Middle frontal gyrus (tissue), 1 donor: Measurements from ENCODE around the gene STOML1.

Experiments used
- DNase-seq: peaks from one replicate; pipeline ENCODE4 v3.0.0-alpha.2; 2015; ENCODE audit warnings: low spot score; ENCODE audit errors: extremely low spot score

STOML1 gene

DNA sequence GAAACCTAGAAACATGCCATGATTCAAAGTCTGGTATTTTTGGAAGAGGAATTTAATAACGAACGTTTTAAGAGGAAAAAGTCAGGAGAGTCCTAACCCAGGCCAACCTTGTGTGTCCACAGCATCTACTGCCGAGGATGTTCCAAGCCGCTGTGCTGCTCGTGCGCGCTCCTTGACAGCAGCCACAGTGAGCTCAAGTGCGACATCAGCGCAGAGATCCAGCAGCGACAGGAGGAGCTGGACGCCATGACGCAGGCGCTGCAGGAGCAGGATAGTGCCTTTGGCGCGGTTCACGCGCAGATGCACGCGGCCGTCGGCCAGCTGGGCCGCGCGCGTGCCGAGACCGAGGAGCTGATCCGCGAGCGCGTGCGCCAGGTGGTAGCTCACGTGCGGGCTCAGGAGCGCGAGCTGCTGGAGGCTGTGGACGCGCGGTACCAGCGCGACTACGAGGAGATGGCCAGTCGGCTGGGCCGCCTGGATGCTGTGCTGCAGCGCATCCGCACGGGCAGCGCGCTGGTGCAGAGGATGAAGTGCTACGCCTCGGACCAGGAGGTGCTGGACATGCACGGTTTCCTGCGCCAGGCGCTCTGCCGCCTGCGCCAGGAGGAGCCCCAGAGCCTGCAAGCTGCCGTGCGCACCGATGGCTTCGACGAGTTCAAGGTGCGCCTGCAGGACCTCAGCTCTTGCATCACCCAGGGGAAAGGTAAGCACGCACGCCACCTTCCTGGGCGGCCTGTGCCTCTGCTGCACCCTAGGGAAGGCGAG, 30.8 kb upstream of the STOML1 start:
- no peak for DNase-seq

DNA sequence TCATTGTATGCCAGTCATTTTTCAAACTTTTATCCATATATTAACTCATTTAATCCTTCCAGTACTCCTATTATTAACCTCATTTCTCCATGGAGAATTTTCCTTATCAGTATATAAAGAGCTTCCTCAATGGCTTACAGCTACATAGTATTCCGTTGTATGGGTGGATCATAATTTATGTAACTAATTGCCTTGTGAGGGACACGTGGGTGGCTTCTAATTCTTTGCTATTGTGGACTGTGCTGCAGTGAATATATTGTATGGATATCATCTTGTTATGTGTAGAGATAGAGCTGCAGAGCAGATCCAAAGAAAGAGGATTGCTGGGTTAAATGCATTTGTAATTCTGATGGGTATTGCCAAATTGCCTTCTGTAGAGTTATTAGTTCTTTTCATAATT, 27.6 kb upstream of the STOML1 start:
- DNase-seq: no peak

DNA sequence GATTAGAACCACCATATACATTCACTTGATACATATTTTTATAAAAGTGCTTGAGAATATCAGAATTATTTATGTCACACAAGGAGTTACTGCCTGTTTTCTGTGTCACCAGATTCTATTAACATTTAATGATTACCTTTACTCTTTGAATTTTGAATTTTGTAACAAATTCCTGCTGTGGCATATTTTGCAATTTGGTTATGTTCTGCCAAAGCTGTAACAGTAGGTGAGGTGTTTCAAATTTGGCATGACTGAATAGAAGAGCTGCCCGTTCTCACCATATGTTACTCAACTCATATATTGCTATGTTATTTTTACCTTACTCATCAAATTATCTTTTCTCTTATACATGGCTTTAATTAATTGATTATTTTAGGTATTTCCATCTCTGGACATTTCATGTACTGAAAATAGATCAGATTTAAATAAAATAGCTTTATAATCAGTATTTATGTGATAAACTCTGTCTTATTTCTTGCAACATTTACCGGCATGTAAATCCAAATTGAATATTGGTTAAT, 21.3 kb upstream of the STOML1 start:
- no peak for DNase-seq

DNA sequence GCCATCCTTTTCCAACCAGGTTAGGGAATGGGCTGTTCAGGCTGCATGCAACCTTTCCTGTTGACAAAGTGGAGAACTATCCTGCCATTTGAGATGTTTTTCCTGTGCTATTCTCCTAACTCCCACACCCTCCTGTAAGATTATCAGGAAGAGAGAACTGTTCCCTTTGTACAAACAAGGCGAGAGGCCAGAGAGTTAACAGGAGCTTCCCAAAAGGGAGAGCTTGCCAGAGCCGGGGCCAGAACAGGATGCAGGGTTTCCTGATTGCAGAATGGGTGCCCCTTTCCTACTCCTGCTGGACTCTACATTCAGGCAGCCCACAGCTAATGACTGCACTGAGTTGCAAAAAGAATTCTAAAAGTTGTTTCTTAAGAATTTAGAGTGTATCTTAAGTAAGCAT, 19.5 kb upstream of the STOML1 start:
- DNase-seq: no peak

DNA sequence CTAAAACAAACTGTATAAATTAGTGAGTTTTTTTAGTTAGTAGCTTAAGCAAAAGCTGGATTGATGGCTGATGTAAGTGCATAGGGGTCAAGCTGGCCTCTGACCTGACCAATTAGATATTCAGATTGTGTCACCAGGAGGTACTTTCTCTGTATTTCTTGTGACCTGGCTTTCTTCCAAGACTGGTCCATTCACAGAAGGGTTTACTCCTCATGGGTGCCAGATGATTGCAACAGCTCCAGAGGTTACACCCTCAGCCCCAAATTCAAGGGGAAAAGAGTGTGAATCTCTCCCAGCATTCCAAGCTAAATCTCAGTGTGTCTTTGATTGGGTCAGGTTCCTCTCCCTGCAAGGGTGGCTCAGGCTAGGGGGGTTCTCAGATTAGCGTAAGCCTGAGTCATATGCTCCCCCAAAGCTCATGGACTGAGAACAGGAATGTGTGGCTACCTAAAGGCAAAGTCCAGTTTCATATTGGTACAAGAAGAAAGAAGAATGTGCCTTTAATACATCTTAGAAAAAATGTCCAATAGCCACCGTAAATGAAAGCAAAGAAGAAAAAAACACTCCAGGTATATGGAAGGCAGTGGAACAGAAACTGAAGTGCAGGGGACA, 18.9 kb upstream of the STOML1 start:
- DNase-seq: no peak

DNA sequence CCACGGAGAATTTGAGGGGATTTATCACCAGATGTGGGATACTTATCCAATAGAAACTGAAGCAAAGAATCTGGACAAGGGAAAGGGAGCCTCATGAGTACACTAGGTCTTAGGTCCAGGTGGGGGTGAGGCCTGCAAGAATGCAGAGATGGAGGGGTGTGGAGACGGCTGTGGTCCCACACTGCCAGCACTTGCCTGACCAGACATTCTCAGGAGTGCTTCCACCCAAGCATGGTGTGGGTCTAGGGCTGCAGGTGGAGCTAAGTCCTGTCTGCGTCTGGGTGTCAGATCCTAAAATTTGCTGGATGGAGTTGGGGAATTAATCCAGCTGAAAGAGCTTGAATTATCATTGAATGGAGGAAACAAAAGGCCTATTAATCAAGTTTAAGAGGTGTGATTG, 16.8 kb upstream of the STOML1 start:
- no peak for DNase-seq

DNA sequence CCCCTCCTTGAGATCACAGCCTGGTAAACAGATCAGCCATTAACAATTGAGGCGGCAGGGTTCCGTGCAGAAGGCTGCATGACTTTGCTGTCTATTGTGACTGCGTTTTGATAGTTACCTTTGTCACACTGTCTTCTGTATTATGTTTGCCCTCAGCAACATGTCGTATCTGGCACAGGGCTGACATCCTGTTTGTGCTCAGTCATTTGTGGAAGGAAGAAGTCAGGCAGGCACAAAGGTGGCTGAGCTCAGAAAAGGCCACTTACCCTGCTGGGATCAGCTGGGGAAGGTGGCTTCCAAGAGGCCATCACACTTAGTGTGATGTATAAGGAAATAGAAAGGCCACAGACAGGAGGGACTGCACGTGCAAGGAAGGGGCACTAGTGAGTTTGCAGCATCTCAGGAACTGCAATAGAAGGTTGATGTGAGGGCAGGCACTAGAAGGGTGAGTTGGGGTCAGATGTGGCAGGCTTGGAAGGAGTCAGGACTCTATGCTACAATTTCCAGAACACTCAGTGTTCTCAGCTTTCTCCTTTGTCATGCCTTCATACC, 15.8 kb upstream of the STOML1 start:
- DNase-seq: no peak

DNA sequence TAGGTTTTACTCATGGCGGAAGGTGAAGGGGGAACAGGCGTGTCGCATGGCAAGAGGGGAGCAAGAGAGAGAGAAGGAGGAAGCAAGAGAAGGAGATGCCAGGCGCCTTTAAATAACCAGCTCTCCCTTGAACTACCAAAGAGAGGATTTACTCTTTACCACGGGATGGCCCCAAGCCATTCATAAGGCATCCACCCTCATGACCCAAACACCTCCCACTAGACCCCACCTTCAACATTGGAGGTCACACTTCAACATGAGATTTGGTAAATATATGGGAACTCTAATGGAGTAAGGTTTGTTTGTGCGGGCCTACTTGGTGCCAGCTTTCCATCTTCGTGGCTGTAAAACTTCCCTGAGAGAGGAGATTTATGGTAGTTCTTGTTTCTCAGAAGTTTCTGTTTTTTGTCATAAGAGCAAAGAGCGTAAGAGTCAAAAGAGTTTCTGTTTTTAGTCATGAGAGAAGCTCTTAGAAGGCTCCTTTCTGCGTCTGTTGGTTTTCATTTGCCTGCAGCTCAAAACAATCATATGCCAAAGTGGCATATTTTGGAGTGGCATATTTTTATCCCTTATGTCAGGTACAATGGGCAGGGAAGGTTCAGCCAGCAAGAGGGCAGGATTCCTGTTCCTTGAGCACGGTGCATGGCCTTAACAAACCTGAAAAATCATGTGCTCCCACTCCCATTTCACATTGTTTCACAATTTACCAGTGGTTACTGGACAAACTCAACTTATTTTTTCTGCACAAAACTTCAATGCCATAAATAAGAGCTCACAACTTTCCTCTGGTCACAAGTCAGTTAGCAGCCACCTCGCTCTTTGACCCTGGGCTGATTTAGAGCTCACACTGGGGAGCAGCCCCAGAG, 14.9 kb upstream of the STOML1 start:
- DNase-seq: no peak

DNA sequence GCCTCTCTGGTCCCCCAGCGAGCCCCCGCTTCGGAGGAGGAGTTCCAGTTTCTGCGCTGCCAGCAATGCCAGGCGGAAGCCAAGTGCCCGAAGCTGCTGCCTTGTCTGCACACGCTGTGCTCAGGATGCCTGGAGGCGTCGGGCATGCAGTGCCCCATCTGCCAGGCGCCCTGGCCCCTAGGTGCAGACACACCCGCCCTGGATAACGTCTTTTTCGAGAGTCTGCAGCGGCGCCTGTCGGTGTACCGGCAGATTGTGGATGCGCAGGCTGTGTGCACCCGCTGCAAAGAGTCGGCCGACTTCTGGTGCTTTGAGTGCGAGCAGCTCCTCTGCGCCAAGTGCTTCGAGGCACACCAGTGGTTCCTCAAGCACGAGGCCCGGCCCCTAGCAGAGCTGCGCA, 5.9 kb upstream of the STOML1 start:
- no peak for DNase-seq

DNA sequence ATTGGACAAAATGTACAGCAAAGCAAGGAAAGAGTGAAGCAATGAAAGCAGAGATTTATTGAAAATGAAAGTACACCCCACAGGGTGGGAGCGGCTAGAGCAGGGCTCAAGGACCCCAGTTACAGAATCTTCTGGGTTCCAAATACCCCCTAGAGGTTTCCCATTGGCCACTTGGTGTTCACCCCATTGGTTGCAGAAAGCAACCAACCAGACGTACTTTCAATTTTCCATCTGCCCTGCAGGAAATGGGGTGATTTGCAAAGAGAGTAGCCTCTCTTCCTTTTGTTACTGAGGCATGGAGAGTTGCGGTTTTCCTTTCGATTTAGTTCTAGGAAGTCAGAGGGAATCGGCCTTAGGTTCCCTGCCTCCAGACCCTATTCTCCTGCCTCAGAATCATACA, 4.8 kb upstream of the STOML1 start:
- no peak for DNase-seq

DNA sequence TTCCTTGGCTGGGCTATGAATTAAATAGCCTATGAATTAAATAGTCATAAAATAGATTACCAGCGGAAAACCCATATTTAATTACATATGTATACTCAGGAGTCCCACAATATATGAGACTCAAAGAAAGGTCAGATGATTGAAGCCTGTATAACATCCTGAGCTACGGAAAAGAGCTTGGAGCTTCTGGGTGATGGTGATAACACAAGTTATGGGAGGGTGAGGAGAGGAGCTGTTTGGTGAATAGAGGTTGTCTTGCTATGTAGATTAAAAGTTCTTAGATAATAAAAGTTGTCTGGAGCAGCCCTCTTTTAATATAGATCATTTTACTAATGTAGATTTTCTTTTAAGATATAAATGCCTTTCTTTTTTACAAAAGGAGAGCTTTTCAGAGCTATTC, 4.2 kb upstream of the STOML1 start:
- DNase-seq: no peak

DNA sequence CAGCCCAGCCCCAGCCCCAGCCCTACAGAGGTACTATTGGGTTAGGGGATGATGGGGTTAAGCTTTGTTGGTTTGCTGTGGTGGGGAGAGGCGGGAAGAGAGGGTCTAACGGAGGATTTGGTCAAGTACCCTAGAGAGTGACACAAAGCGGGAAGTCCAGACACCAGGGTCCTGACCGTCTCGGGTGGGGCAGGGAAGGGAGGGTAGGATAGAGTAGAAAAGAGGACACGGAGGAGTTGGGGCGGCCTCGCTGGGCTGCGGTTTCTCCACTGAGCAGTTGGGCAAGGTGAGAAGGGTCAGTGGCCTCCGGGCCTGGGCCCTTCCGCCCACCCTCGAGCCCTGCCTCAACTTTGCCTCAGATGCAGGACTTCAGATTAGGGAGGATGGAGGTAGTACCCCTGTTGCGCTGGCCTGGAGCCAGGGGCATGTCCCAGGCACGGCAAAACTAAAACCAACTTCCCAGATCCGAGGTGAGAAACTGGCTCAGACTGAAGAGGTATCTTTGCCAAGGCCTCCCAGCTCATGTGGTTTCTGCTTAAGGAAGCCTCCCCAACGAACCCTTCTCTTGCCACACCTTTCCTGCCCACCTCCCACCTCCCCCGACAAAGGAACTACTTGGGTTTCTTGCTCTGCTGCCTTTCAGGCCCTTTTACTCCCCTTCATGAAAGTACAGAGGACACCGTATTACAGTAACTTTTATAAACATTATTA, 3.0 kb upstream of the STOML1 start:
- no peak for DNase-seq

DNA sequence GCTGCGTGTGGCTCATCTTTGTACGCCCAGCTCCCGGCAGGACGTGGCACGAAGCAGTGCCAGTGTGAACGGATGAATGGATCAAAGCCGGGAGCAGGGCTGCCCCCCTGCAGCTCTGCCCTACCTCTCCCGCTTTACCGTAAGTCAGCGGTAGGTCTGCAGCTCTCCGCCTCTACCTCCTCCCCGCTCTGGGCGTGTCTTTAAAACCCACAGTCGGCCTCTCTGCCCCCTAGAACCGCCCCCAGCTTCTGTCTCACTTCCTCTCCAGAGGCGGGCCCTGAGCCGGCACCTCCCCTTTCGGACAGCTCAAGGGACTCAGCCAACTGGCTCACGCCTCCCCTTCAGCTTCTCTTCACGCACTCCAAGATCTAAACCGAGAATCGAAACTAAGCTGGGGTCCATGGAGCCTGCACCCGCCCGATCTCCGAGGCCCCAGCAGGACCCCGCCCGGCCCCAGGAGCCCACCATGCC, 2.4 kb upstream of the STOML1 start, which contains the start of gene PML:
TSS of gene PML (plus strand) at position 304 of the 471 bp plus-strand sequence. CDS start at position 401, 97 bp downstream.
- peak; percentile 88 for DNase-seq

DNA sequence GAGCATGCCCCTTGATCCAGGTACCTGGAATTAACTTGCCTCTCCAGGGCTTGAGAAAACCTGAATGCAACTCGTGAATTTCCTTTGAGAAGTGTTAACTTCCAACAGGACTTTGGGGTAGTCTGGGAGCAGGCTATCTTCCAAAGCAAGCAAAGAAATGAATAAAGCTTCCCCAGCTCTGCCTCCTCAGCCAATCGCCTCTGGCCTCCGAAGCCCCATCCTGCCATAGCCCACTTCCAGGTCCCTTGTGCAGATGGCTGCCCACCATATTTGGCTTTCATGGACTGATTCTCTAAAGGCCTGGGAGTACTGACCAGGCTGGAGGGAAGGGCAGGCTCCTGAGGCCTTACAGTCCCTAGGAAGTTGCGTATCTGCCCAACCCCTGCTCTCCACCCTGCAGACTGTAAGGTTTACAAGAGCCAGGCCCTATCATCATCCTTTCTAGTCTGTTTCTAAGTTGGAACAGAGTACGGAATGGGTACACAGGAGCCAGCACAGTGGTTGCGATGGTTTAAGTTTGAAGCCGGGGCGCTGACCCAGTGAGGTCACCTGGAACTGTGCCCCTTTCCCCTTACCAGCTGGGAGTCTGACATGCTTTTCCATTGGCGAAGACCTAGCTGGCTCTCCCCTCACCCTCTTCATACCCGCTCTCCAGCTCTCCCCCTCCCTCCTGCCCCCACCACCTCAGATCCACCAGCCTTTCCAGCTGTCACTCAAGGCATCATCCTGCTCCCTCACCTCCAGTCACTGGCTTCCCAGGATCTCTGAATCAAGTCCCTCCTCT, 1.3 kb upstream of the STOML1 start:
- no peak for DNase-seq

DNA sequence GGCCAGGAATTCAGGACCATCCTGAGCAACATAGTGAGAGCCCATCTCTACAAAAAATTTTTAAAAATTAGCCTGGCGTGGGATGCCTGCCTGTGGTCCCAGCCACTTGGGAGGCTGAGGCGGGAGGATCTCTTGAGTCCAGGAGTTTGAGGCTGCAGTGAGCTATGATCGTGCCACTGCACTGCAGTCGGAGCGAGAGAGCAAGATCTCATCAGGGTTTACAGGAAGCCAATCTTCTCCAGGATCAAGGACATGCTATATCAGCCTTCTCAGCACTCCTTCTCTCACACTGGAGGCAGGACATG, 451 bp upstream of the STOML1 start:
- no peak for DNase-seq

DNA sequence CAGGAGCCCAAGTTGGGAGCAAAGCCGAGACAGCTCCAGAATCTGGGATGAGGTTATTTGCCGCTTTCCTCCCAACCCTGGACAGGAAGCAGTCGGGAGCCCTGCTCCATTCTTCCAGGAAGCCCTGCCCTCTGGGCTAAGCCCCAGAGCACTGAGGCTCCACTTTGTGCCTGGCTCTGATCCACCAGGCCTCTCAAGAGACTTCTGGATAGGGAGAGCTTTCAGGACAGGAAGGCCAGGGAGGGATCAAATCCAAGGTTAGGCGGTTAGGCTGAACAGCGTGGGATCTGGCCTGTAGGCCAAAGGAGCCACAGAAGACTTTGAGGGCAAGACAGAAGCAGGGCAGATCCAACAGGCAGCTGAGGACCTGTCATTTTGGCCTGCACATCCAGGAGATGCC, 835 bp downstream of the STOML1 start:
- DNase-seq: no peak

DNA sequence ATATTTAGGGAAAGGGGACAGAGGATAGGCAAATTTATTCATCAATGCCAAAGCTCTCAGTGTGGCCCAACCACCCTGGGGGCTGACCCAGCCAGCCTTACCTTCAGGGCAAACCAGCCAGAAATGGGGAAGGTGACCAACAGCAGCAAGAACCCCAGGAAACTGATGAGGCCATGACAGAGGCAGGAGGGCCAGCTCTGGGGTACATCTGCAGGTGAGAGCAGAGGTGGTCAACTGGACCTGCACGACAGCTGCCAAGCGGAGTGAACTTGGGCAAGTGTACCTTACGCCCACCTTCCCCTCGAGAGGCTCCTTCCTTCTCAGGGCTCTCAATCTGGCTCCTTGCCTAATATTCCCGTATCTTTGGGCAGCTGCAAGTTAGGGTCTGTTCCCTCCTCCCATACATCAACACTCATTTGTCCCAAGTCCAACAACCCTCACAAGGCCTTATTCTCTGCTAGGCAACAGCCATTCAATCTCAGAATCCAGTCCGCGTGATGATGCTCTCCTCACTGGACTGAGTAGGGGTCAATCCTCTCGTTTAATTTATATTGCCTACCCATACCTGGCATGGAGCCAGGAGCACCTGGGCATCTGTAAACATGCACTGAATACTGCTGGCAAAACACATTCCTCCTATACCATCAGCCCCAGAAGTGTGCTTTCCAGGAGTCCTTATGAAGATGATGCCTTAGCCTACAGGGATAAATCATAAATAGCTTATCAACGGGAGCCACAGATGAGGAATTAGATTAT, 1.7 kb downstream of the STOML1 start:
- DNase-seq: no peak

DNA sequence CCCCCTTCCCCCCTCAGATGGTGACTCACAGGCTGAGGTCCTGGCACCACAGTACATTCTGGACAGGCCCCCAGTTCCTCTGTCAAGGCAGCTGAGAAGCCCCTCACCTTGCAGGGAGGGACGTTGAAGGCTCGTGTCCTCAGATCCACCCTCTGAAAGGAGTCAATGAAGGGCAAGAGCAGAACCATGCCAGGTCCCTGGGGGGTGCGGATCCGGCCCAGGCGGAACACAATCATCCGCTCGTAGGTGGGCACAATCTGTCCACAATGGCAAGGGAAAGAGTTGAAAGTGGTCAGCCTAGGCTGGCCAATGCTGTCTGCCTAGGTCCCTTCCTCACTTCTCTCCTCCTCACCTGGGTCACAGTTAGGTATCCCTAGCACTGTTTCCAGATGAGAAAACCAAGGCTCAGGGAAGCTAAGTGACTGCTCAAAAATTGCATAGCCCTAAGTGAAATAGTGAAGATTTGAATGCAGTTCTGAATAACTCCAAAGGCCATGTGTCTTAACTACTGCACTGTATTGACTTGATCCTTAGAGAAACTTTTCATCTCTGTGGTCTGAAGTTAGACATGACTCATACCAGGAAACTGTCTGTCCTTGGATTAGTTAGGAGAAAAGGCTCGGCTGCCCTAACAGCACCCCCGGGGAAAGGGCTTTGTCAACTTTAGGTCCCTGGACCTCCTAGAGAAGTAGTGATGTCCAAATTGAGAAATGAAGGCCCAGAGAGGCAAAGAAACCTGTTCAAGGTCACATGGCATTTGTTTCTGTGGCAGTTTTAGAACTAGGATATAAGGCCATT, 2.9 kb downstream of the STOML1 start:
- no peak for DNase-seq
